ENCODE measurements around the gene RNF112. TPM values are rescaled to one million over a fixed set of nuclear protein-coding genes. Genes with fewer than 3 reads are reported as not detected.
A peak's percentile ranks its signal among the peaks of the same experiment; 100 is the strongest.

The RNF112 gene
- total RNA-seq, 1 experiment from 2014 or later: 4.9 TPM

- Mint-ChIP-seq H3K27me3 (ENCODE audit: low read depth) (no peaks in the 10 kb centered on the region), H3K4me1 (peaks cover 22% of the 10 kb centered on the region), H3K9me3 (no peaks in the 10 kb centered on the region), H3K4me3 (peak within 1 kb of the TSS; percentile 83), H3K27ac (peak within 1 kb of the TSS; percentile 73), H3K36me3 (peaks cover 17% of the 10 kb centered on the region)
- CTCF ChIA-PET: interaction anchor here (0.6 to 5.4 kb wide), 70 partner anchors 9 to 648 kb away, joined by 3 to 91 read pairs (median 4); partner anchors contain the start of genes ALDH3A2, MAPK7, MFAP4 and RNF112
- ATAC-seq (peak; percentile 82), DNase-seq (ENCODE audit: low spot score) (peak; percentile 94)
- POLR2A ChIA-PET: interaction anchor here (0.8 to 1.8 kb wide), 6 partner anchors 15 to 382 kb away, joined by 3 to 14 read pairs (median 3); partner anchors contain the start of genes ALDH3A2 and MAPK7
- TF ChIP-seq ZNF263 (CRISPR knock-in tag; IDR thresholded peaks at IDR 0.05; ENCODE audit: low read depth): no peak
- TF ChIP-seq ZNF138 (CRISPR knock-in tag; conservative IDR thresholded peaks at IDR 0.05): no peak
- TF ChIP-seq ZNF425 (CRISPR knock-in tag; conservative IDR thresholded peaks at IDR 0.05): no peak
- TF ChIP-seq ARID4B (CRISPR knock-in tag; IDR thresholded peaks at IDR 0.05; ENCODE audit: borderline replicate concordance): peak; percentile 52; the same call in 1 of the 2 replicates
- TF ChIP-seq FOXP1 (CRISPR knock-in tag; IDR thresholded peaks at IDR 0.05; ENCODE audit: borderline replicate concordance): peak; percentile 66; the same call in 1 of the 2 replicates
- no peak for TF ChIP-seq PREB (CRISPR knock-in tag; IDR thresholded peaks at IDR 0.05; ENCODE audit: borderline replicate concordance)
- TF ChIP-seq KAT7 (CRISPR knock-in tag; IDR thresholded peaks at IDR 0.05; ENCODE audit: borderline replicate concordance): peak; percentile 65; the same call in 1 of the 2 replicates
- peak; percentile 38; the same call in 1 of the 2 replicates for TF ChIP-seq RELA (CRISPR knock-in tag; IDR thresholded peaks at IDR 0.05; ENCODE audit: borderline replicate concordance)
- TF ChIP-seq FOXP4 (CRISPR knock-in tag; IDR thresholded peaks at IDR 0.05): 0 out of 2 replicates have a peak, but pooled peaks have one; percentile 14
- peak; percentile 79 for TF ChIP-seq MAX (CRISPR knock-in tag; IDR thresholded peaks at IDR 0.05)
- peak; percentile 52; the same call in 1 of the 2 replicates for TF ChIP-seq ZNF232 (CRISPR knock-in tag; IDR thresholded peaks at IDR 0.05)
- peak; percentile 54; the same call in 1 of the 2 replicates for TF ChIP-seq MYBL2 (CRISPR knock-in tag; IDR thresholded peaks at IDR 0.05)
- no peak for TF ChIP-seq SMAD4 (CRISPR knock-in tag; IDR thresholded peaks at IDR 0.05)
- 0 out of 2 replicates have a peak, but pooled peaks have one; percentile 11 for TF ChIP-seq GABPB1 (CRISPR knock-in tag; IDR thresholded peaks at IDR 0.05)
- TF ChIP-seq SP1 (CRISPR knock-in tag; conservative IDR thresholded peaks at IDR 0.05): peak; percentile 81
- peak; percentile 42; the same call in 1 of the 2 replicates for TF ChIP-seq ETV6 (CRISPR knock-in tag; IDR thresholded peaks at IDR 0.05)
- peak; percentile 97 for TF ChIP-seq ZBTB43 (CRISPR knock-in tag; IDR thresholded peaks at IDR 0.05)
- peak; percentile 96 for TF ChIP-seq CTCF (IDR thresholded peaks at IDR 0.05)
- TF ChIP-seq NFE2L1 (CRISPR knock-in tag; IDR thresholded peaks at IDR 0.05): 0 out of 2 replicates have a peak, but pooled peaks have one; percentile 32
- TF ChIP-seq ZNF423 (CRISPR knock-in tag; IDR thresholded peaks at IDR 0.05): peak; percentile 64
- TF ChIP-seq USF1 (CRISPR knock-in tag; IDR thresholded peaks at IDR 0.05): peak; percentile 27; the same call in 1 of the 2 replicates
Observed at GRCh38 chr17:19362277-19363113, 48.5 kb upstream of the RNF112 start, which contains the start of gene B9D1. Gene B9D1, minus strand, starts transcription at chr17:19362723. Its CDS starts 154 bp downstream, at chr17:19362569.
